ENCODE results near the gene TMEM88.

TMEM88 gene

DNA sequence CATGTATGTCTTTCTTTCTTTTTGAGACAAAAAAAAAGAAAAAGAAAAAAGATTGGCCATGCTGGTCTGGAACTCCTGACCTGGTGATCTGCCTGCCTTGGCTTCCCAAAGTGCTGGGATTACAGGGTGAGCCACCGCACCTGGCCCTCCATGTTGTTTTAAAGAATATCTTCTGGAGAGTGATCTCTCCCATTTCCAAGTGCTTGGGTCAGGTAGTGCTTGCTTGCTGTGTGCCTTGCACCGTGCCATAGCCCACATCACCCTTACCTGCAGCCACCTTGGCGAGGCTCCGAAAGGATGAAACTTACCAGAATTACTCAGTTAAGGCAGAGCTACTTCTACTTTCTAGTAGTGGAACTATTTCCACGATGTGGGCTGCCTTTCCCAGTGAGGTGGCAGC lies 39.9 kb upstream of the TMEM88 start:
- in situ Hi-C loops (cut with MboI; ENCODE audit: low sequenced_read_pairs, unreplicated experiment) = no loop called here
- TF ChIP-seq, protein P1, sequence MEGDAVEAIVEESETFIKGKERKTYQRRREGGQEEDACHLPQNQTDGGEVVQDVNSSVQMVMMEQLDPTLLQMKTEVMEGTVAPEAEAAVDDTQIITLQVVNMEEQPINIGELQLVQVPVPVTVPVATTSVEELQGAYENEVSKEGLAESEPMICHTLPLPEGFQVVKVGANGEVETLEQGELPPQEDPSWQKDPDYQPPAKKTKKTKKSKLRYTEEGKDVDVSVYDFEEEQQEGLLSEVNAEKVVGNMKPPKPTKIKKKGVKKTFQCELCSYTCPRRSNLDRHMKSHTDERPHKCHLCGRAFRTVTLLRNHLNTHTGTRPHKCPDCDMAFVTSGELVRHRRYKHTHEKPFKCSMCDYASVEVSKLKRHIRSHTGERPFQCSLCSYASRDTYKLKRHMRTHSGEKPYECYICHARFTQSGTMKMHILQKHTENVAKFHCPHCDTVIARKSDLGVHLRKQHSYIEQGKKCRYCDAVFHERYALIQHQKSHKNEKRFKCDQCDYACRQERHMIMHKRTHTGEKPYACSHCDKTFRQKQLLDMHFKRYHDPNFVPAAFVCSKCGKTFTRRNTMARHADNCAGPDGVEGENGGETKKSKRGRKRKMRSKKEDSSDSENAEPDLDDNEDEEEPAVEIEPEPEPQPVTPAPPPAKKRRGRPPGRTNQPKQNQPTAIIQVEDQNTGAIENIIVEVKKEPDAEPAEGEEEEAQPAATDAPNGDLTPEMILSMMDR (IDR thresholded peaks at IDR 0.05; ENCODE audit: borderline replicate concordance, control extremely low read depth, extremely low read depth, insufficient read depth, missing control alignments) = no peak
- no peak for DNase-seq (ENCODE audit: low spot score)

DNA sequence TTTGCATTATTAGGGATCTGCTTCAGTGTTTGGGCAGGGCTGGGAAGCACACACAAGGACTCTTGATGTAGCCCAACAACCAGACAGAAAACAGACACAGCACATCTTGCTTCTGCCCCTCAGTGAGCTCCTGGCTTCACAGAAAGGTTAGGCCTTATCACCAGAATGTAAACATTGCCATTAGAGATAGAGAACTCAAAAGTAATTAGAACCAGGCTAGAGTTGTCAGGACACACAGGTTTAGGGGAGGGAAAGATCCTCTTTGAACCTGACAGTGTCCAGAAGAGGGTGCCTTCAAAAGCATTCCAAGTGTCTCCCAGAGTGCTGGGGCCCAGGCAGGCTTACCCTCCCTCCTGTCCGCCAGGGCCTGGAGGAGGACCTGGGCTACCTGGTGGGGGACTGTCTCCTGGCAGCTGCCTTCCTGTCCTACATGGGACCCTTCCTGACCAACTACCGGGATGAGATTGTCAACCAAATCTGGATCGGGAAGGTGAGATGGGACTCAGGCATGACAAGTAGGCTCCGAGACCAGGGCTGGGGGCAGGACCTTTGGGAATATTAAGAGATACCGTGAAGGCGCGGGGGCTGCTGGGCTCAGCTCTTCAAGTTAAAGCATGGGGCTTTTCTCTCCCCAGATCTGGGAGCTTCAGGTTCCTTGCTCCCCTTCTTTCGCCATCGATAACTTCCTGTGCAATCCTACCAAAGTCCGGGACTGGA lies 37.8 kb upstream of the TMEM88 start:
- TF ChIP-seq, protein P1 (IDR thresholded peaks at IDR 0.05; ENCODE audit: borderline replicate concordance, control extremely low read depth, extremely low read depth, insufficient read depth, missing control alignments) = no peak
- DNase-seq (ENCODE audit: low spot score) = no peak
- in situ Hi-C loops (cut with MboI; ENCODE audit: low sequenced_read_pairs, unreplicated experiment) = no loop called here

DNA sequence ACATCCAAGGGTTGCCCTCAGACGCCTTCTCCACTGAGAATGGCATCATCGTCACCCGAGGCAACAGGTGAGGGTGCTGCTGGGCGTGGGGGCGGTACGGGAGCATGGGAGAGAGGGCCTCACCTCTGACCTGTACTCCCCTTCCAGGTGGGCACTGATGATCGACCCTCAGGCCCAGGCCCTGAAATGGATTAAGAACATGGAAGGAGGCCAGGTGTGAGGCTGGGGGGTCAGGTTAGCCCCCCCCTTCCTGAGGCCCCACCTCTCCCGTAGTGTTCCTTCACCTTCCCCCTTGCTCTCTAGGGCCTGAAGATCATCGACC lies 37.3 kb upstream of the TMEM88 start:
- TF ChIP-seq, protein P1 (IDR thresholded peaks at IDR 0.05; ENCODE audit: borderline replicate concordance, control extremely low read depth, extremely low read depth, insufficient read depth, missing control alignments) = no peak
- in situ Hi-C loops (cut with MboI; ENCODE audit: low sequenced_read_pairs, unreplicated experiment) = no loop called here
- no peak for DNase-seq (ENCODE audit: low spot score)

DNA sequence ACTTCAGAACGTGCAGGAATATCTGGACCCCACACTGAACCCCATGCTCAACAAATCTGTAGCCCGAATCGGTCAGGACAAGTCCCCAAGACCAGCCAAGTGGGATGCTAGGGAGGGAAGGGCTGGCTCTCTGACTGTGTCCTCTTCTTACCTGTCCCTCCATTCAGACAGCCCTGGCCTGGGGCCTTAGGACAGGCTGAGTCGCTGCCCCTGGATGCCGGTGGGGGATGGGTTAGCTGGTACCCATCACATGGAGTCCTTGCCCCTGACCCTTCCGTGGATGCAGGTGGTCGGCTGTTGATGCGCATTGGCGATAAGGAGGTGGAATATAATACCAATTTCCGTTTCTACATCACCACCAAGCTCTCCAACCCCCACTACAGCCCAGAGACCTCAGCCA lies 36.8 kb upstream of the TMEM88 start:
- TF ChIP-seq, protein P1 (IDR thresholded peaks at IDR 0.05; ENCODE audit: borderline replicate concordance, control extremely low read depth, extremely low read depth, insufficient read depth, missing control alignments) = no peak
- in situ Hi-C loops (cut with MboI; ENCODE audit: low sequenced_read_pairs, unreplicated experiment) = no loop called here
- no peak for DNase-seq (ENCODE audit: low spot score)

DNA sequence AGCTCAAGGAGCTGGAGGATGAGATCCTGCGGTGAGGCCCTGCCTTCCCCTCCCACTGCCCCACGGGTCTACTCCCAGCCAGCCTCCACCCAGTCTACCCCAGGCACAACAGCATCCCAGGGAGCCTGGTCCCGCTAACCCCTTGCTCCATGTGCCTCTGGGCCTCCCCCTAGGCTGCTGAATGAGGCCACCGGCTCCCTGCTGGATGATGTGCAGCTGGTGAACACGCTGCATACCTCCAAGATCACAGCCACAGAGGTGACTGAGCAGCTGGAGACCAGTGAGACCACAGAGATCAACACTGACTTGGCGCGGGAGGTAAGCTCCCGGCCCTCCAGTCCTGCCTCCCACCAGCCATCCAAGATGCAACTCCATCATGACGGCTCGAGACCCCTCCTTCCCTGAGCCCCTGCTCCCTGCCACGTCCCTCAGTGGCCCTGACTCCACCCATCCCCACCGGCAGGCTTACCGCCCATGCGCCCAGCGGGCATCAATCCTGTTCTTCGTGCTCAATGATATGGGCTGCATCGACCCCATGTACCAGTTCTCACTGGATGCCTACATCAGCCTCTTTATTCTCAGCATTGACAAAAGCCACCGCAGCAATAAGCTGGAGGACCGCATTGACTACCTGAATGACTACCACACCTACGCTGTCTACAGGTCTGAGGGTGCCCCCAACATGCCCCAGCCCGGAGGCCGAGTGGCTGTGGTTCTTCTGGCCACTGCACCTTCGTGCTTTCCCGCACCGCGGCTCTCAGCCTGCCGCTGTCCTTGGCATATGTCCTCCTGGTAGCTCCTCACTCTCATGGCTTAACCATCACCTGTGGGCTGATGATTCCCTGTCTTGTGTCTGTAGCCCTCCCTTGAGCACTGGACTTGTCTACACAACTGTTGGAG lies 35.9 kb upstream of the TMEM88 start:
- in situ Hi-C loops (cut with MboI; ENCODE audit: low sequenced_read_pairs, unreplicated experiment) = no loop called here
- no peak for DNase-seq (ENCODE audit: low spot score)
- TF ChIP-seq, protein P1 (IDR thresholded peaks at IDR 0.05; ENCODE audit: borderline replicate concordance, control extremely low read depth, extremely low read depth, insufficient read depth, missing control alignments) = no peak

DNA sequence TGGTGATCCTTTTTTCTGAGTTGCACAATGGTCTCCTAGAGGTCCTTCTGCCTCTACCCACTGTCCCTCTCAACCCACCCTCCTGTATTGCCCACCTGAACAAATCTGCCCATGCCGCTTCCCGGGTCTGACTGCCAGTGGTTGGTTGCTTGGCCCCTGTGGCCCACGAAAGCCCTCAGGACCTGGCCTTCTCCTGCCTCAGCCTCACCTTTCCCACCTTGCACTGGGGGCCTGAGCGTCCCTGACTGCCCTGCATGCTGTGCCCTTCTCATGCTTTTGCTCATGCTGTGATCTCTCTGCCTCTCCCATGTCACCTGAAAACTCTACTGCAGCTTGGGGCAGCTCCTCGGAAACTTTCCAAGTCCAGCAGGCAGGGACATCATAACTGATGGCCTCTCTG lies 34.6 kb upstream of the TMEM88 start:
- in situ Hi-C loops (cut with MboI; ENCODE audit: low sequenced_read_pairs, unreplicated experiment) = no loop called here
- no peak for DNase-seq (ENCODE audit: low spot score)
- TF ChIP-seq, protein P1 (IDR thresholded peaks at IDR 0.05; ENCODE audit: borderline replicate concordance, control extremely low read depth, extremely low read depth, insufficient read depth, missing control alignments) = no peak
